ENCODE data around the gene CASP1.
A peak's percentile ranks its signal among the peaks of the same experiment; 100 is the strongest.
"Not testable (repeated sequence)": the region's sequence is repeated elsewhere in the genome, so short reads cannot be mapped to it uniquely, and the experiment has no call there.

CASP1 gene

DNA sequence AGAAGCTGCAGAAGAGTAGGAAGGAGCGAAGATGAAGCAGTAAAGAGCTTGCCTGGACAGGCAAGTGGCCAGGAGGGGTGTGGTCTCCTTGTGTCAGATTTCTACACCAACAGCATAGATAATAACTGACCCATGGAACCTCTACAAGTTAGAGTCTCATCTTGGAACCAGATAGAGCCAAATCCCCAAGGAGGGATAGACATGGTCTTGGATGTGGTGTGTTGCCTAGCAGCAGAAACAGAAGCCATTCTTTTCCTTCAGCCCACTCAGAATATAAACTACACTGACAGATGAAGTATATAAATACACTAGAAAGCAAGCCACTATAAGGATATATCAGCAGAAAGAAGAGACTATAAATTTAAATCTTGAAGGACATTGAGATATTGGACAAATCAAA is 14.5 kb upstream of the CASP1 start:
- Histone ChIP-seq H3K36me3 (ENCODE audit: low read depth) (no peaks in the 10 kb centered on the region), H3K27ac (ENCODE audit: poor library complexity, severe bottlenecking) (no peak overlapping the region), H3K4me3 (ENCODE audit: severe bottlenecking) (no peak overlapping the region), H3K4me1 (ENCODE audit: insufficient read depth, poor library complexity, severe bottlenecking) (peaks cover 20% of the 10 kb centered on the region), H3K27me3 (ENCODE audit: insufficient read depth, poor library complexity, severe bottlenecking) (no peaks in the 10 kb centered on the region), H3K9me3 (ENCODE audit: severe bottlenecking) (no peaks in the 10 kb centered on the region)
- no peak for DNase-seq (ENCODE audit: low spot score)
- no peak for ATAC-seq (ENCODE audit: low read depth)
- TF ChIP-seq, protein P1, sequence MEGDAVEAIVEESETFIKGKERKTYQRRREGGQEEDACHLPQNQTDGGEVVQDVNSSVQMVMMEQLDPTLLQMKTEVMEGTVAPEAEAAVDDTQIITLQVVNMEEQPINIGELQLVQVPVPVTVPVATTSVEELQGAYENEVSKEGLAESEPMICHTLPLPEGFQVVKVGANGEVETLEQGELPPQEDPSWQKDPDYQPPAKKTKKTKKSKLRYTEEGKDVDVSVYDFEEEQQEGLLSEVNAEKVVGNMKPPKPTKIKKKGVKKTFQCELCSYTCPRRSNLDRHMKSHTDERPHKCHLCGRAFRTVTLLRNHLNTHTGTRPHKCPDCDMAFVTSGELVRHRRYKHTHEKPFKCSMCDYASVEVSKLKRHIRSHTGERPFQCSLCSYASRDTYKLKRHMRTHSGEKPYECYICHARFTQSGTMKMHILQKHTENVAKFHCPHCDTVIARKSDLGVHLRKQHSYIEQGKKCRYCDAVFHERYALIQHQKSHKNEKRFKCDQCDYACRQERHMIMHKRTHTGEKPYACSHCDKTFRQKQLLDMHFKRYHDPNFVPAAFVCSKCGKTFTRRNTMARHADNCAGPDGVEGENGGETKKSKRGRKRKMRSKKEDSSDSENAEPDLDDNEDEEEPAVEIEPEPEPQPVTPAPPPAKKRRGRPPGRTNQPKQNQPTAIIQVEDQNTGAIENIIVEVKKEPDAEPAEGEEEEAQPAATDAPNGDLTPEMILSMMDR (IDR thresholded peaks at IDR 0.05; ENCODE audit: poor library complexity, severe bottlenecking) = no peak

DNA sequence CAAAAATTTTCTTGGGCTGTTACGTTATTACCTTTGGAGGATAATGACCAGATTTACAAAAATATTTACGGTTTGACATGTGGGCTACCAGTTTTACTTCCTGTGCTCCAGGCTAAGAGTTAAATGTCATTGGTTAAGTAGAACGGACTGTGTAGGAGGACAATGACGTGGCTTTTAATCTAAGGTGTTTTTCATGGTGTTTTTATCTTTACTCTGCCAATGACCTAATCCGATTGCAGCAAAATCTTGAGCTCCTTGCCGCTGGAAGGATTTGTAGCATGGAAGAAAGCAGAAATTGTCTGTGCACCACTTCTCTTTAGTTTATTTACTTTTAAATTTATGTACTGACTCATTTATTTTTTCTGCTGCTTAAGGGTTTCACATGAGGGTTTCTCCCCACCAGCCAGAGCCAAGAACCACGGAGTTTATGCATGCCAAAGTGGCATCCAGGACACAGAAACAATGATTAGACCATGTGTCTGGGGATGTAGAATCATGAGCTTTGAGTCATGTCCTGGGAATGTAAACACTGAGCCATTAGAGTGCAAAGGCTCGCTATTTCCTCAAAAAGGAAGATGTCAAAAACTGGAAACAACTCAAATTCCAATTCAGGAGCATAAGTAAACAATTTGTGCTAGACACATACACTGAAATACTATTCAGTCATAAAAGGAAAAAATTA is 12.1 kb upstream of the CASP1 start:
- peak; percentile 96 for ATAC-seq (ENCODE audit: low read depth)
- peak; percentile 61 for DNase-seq (ENCODE audit: low spot score)
- no peaks in the 10 kb centered on the region for H3K36me3 ChIP-seq (ENCODE audit: low read depth)
- H3K27me3 ChIP-seq (ENCODE audit: insufficient read depth, poor library complexity, severe bottlenecking) = no peaks in the 10 kb centered on the region
- H3K4me3 ChIP-seq (ENCODE audit: severe bottlenecking) = no peak overlapping the region
- no peaks in the 10 kb centered on the region for H3K9me3 ChIP-seq (ENCODE audit: severe bottlenecking)
- peak overlapping the region; percentile 73 for H3K27ac ChIP-seq (ENCODE audit: poor library complexity, severe bottlenecking)
- peaks cover 20% of the 10 kb centered on the region for H3K4me1 ChIP-seq (ENCODE audit: insufficient read depth, poor library complexity, severe bottlenecking)
- TF ChIP-seq, protein P1 (IDR thresholded peaks at IDR 0.05; ENCODE audit: poor library complexity, severe bottlenecking) = no peak

DNA sequence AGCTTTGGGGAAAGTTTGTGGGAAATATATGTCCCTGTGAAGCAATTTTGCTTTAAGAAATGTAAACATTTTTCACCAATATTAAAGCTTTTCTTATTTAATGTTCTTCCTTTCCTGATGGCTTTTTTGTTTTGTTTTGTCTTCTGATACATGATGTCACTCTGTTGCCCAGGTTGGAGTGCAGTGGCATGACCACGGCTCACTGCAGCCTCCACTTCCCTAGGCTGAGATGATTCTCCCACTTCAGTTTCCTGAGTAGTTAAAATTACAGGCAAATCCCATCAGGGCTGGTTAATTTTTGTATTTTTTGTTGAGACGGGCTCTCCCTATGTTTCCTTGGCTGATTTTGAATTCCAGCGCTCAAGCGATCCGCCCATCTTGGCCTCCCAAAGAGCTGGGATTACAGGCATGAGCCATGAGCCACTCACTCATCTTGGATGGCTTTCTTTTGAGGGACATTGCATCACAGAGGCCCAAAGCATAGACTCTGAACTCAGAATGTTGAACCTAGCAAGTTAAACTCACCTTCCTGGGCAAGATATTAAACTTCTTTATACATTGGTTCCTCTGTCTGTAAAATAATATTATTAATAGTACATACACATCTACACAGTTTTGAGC is 10.8 kb upstream of the CASP1 start:
- H3K27me3 ChIP-seq (ENCODE audit: insufficient read depth, poor library complexity, severe bottlenecking) = no peaks in the 10 kb centered on the region
- H3K36me3 ChIP-seq (ENCODE audit: low read depth) = no peaks in the 10 kb centered on the region
- H3K27ac ChIP-seq (ENCODE audit: poor library complexity, severe bottlenecking) = peak overlapping the region; percentile 73
- DNase-seq (ENCODE audit: low spot score) = no peak
- H3K9me3 ChIP-seq (ENCODE audit: severe bottlenecking) = no peaks in the 10 kb centered on the region
- peaks cover 20% of the 10 kb centered on the region for H3K4me1 ChIP-seq (ENCODE audit: insufficient read depth, poor library complexity, severe bottlenecking)
- no peak overlapping the region for H3K4me3 ChIP-seq (ENCODE audit: severe bottlenecking)
- ATAC-seq (ENCODE audit: low read depth) = no peak
- TF ChIP-seq, protein P1 (IDR thresholded peaks at IDR 0.05; ENCODE audit: poor library complexity, severe bottlenecking) = no peak

DNA sequence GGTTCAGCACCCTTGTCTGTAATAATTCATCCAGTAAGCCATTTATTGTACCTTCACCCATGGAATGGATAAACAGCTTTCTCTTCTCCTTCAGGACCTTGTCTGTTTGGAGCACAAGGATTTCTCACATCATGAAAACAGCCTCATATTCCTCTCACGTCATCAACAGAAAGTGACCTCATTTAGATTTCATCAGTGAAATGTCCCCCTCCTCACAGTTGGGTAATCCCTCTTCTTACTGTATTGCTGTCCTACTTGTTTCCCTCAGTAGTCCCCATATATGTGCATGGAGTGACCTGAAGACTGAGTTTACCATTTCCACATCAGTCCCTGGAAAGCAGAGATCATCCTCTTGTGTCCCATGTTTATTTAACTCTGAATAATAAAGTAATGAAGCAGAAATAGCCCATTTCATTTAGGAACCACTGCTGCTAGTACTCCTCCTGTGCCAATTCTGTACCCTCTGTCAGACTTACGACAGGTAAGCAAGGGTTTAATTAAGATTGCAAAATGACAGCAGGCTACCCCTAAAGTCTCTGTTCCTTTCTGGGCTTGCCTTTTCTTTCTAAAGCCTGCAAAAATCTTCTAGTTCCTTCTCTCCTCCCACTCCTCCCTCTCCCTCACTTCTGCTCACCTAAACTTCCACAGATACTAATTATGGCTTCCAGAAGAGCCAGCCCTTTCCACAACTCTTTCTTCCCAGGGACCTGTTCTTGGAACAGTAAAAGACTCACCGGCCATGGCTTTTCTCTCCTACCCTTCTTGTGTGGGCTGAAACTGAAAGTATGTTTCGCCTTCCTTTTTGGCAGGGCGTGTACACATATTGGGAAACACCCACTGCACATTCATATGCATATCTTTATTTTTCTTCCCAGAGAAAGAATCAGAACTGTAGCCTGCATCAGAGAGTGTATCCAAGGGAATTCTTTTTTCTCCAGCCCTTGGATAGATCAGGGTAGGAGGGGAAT is 9.9 kb upstream of the CASP1 start, which contains the start of gene CARD16:
CARD16 (minus strand) TSS at position 779 of the 968 bp plus-strand sequence; CDS start at position 741, 38 bp downstream.
- Histone ChIP-seq H3K4me1 (ENCODE audit: insufficient read depth, poor library complexity, severe bottlenecking) (peaks cover 20% of the 10 kb centered on the region), H3K4me3 (ENCODE audit: severe bottlenecking) (peak within 1 kb of the TSS; percentile 10), H3K27ac (ENCODE audit: poor library complexity, severe bottlenecking) (peak within 1 kb of the TSS; percentile 73)
- peak; percentile 50 for ATAC-seq (ENCODE audit: low read depth)
- H3K36me3 ChIP-seq (ENCODE audit: low read depth); H3K27me3 ChIP-seq (ENCODE audit: insufficient read depth, poor library complexity, severe bottlenecking); H3K9me3 ChIP-seq (ENCODE audit: severe bottlenecking); DNase-seq (ENCODE audit: low spot score): not testable (repeated sequence)

DNA sequence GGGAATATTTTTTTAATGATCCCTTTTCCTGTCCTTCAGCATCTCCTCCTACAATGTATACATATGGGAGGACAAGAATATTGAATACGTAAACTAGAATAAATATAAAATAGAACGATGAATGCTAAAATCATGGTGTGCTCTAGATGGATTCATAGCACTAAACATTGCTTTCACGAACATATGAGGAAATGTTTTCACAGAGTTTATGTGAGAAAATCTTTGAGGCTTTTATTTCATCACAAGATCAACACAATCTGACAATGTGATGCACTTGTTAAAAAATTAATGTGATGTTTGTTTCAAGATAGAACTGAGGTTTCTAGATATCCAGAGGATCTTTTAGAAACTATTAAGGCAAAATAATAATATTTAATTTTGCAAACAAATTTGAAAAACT is 7.2 kb upstream of the CASP1 start:
- DNase-seq (ENCODE audit: low spot score) (no peak), ATAC-seq (ENCODE audit: low read depth) (no peak)
- Histone ChIP-seq H3K9me3 (ENCODE audit: severe bottlenecking) (no peaks in the 10 kb centered on the region), H3K27me3 (ENCODE audit: insufficient read depth, poor library complexity, severe bottlenecking) (no peaks in the 10 kb centered on the region), H3K4me1 (ENCODE audit: insufficient read depth, poor library complexity, severe bottlenecking) (peaks cover 16% of the 10 kb centered on the region), H3K36me3 (ENCODE audit: low read depth) (no peaks in the 10 kb centered on the region), H3K4me3 (ENCODE audit: severe bottlenecking) (no peak overlapping the region), H3K27ac (ENCODE audit: poor library complexity, severe bottlenecking) (no peak overlapping the region)
- TF ChIP-seq, protein P1 (IDR thresholded peaks at IDR 0.05; ENCODE audit: poor library complexity, severe bottlenecking) = no peak

All from RWPE2 (cell line).